GM18517 (cell line): Measurements from ENCODE around the gene TMEM212.
A peak's percentile ranks its signal among the peaks of the same experiment; 100 is the strongest.
"Not testable (repeated sequence)": the region's sequence is repeated elsewhere in the genome, so short reads cannot be mapped to it uniquely, and the experiment has no call there.

Experiments used
- ATAC-seq: cut with Tn5 transposase; IDR thresholded peaks from one replicate; pipeline ENCODE4 v1.9.1; 2021; ENCODE audit warnings: mild to moderate bottlenecking, moderate library complexity; ENCODE audit not compliant: unreplicated experiment

Gene TMEM212

DNA sequence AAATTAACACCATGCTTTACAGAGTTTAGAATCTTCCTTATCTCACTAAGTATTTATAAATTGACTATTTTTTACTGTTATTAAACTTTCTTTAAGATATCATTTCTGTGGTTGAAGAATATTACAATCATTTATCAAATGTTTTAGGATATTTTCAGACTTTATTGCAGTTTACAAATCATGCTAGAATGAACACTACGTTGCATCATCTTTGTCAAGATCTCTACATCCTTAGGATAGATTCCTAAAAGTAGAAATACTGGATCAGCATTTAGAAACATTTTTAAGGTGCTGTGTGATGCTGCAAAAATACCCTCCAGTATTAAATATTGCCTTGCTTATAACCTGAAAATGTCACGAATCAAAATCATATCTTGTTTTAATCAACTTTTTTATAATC is 30.3 kb upstream of the TMEM212 start:
- no peak for ATAC-seq

DNA sequence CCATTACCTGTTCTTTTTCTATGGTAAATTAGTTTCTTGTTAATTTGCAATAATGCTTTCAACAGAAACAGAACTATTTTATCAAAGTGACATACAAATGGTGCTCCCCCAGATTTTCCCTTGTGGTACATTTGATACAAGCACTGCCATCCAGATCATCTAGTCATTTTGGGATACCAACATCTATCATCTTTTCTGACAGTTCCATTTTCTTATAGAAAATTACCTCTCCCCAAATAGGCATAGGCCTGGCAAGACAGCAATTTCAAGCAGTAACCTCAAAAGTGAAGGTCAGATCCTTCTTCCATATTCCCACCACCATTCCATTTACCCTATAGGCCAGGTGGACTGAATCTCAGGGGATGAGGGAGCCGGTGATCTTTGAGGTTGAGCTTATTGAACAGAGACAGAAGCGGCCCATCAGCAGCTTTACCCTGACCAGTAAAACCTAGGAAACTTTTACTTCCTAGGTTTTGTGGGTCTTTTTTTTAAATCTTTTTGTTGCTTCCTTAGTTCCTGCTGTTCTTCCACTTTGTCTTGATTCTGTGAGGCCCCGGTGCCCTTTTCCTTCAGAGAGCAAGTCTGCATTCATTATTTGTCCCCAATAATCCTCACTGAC is 29.8 kb upstream of the TMEM212 start:
- ATAC-seq, result no peak

DNA sequence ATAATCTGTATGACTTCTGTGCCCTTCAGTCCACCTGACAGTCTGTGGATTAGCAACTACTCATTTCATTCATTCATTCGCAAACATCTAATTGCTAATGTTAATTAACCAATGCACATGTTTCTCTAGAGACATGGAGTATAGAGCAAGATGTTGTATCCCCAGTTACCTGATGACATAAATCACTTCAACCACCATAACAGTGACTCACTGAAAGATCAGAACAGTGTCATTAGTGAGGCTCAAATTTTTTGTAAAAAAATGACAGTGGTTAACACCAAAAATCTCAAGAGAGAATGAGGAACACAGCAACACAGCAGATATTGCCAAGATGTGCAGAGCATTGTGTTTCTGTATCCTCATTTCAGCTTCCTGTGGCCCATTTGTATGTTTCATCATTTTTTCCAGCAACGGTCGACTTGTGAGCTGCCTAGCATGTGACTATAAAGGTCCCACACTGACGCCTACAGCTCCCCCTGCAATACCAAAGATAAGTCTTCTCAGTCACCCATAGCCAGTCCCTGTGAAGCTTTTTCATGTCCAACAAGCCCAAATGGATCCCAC is 29.2 kb upstream of the TMEM212 start:
- peak; percentile 48 for ATAC-seq

DNA sequence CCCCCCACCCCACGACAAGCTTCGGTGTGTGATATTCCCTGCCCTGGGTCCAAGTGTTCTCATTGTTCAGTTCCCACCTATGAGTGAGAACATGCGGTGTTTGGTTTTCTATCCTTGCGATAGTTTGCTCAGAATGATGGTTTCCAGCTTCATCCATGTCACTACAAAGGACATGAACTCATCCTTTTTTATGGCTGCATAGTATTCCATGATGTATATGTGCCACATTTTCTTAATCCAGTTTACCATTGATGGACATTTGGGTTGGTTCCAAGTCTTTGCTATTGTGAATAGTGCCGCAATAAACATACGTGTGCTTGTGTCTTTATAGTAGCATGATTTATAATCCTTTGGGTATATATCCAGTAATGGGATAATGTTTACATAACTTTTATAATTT is 28.5 kb upstream of the TMEM212 start:
- ATAC-seq, result not testable (repeated sequence)

DNA sequence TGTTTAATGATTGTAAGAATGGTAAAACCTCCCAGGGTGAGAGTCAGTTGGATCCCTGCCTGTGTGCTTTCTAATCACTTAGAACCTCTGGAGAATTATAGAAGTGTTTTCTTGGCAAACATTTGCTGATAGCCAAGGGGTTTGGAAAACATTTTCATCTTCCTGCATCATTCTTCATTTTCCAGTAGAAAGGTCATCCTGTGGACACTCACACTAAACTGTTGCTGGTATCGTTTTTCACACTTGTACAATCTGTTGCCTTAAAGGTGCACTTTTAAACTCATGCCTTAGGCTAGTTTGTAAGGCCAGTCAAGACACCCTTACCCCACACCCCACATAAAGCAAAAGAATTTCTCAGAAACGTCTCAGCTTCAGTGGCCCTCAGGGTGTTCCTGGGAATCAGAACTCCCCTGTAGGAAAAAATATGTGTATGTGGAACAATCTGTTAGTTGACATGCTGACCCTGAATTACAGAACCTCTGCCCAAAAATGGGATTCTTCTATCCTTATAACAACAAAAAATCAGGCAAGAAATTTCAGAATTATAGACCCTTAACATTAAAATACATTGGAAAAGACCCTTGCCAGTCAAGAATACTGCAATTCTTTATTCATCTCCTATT is 27.1 kb upstream of the TMEM212 start:
- no peak for ATAC-seq

DNA sequence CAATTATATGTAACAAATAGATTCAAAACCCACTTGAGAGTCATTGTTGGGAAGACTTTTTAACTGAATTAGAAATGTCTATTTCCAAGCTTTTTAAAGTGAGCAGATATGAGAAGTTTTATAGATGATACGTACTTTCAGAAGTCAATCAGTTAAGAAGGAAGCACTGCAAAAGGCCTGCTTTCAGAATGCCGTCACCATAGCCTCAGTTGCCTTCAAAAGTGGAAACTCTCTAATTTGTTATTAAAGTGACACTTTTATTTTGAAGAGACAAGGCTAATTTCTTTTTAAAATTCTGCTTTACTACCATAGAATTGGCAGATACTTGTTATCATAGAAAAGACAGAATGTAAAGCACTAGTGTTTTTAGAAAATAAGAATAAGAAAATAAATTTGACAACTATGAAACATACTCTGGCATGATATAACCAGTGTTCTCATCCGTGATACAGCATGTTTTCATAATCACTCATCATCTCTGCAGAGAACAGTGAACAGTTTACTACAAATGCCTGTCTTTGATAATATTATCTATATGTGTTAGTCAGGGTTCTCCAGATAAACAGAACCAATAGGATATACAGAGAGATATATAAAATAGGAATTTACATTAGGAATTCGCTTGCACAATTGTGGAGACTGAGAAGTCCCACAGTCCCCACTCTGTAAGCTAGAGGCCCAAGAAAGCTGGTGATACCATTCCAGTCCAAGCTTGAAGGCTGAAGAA is 25.9 kb upstream of the TMEM212 start:
- ATAC-seq, result no peak

DNA sequence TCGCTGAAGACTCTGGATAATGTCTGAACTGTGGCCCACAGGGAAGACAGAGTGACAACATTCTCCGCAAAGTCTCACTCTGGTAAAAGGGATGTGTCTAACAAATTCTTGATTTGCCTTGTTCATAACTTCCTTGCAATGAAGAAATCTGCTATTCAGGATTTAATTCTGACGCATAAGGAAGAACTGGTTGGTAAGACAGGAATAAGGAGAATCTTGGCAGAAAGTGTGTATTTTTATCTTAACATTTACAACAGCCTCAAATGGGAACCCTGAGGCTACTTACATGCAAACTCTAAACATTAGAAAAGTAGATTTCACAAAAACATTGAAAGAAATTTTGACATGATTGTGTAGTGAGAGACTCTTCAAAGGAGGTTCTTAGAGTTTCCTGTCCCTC is 22.1 kb upstream of the TMEM212 start:
- ATAC-seq, result no peak

DNA sequence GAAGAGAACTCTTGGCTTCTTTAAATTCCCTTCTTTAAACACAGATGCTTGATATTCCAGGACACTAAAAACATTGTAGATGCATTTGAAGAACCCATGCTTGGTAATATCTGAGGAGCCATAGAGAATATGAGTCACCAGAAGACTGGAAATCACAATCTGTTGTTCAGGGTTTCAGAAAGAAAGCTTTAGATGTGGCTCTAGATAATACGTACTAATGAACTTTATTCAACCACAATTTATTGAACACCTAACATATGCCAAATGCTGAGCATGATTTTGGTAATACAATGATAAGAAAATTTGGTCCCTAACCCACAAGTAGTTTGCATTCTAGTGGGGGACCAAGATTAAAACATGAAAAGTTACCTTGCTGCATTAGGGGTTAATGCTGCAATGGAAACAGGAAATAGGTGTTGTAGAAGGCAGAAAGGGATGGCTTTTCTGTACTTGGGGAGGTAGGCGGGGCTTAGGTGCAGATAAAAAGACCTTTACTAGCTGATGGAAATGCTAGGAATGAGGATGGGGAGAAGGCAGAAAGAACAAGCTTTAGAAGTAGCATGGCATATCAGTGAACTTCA is 21.3 kb upstream of the TMEM212 start:
- no peak for ATAC-seq

DNA sequence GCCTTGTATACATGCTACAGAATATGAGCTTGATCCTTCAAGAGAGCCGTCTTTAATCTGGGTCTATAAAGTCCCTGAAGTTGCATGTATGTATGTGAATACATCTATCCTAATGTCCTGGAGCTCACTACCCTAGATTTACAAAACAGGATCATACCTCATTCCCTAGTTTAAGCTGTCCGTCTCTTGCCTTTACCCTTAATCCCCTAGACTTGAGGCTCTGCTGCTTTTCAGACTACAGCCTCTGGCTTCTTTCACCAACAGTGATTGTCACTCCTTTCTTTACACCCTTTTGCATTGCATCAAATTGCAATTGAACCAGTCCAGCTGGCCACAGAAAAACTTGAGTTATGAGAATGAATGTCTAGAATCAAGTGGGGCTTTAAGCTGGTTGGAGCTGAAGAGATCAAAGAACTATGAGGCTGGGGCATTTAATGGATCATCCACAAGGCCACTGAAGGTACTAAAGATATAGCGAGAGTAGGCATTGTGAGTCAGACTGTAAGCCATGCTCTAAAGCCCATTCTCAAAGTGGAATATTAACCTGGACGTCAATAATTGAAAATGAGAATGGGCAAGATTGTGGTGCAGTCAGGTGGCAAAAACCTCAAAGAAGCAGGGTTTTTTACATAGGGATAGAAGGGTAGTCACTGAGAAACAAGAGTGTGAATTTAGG is 20.6 kb upstream of the TMEM212 start:
- peak; percentile 64 for ATAC-seq

DNA sequence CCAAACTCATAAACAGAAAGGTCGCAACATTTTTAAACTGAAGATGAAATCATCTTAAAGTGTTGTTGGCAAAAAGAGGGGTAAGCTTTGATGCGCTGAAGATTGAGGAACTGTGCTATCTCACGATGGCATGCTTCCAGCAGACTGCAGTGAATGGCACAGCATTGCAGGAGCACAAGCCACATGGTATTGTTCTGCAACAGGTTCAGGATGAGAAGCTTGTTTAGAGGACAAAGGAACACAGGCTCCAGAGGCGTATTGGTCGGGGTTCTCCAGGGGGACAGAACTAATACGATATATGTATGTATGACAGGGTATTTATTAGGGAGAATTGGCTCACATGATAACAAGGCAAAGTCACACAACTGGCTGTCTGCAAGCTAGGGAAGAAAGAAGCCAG is 19.0 kb upstream of the TMEM212 start:
- ATAC-seq, result no peak

DNA sequence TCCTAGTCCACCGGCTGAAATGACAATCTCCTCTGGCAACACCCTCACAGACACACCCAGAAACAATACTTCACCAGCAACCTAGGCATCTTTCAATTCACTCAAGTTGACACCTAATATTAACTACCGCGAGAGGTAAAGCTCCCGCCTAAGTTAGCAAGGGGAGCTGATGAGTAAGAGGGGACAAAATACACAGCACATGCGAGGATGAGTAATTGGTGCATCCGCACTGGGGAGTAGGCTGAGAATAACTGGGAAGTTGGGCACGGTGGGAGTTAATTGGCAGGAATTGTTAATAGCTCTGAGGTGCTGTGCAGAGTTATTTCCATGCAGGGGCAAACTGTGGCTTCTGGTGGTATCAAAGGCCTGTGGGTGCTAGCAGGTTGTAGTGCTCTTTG is 18.3 kb upstream of the TMEM212 start:
- ATAC-seq, result no peak

DNA sequence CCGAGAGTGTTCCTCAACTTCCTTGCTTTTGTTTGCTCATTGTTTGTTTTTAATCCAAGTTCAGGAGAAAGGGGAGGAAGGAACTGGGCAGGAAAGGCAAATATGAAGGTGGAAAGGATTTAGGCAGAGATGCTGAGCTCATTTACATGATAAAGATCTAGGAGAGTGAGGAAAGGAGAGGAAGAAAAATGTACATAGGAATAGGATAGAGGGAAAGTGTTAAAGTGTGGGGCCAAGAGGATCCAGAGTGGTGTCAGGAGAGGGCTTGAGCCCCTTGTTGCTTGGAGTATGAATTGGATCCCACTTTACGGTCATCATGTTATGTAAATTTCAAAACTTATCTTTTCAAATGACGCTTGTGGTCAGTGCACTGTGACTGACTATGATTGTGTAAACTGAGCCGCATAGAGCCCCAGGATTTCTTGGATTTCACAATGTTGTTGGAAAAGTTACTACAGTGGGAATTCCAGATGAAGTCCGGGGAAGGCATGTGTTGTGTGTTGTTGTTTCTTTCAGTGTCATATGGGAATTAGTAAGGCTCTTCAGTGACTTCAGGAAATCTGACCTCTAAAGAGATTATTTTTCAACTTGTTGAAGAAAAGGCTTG is 17.8 kb upstream of the TMEM212 start:
- no peak for ATAC-seq

DNA sequence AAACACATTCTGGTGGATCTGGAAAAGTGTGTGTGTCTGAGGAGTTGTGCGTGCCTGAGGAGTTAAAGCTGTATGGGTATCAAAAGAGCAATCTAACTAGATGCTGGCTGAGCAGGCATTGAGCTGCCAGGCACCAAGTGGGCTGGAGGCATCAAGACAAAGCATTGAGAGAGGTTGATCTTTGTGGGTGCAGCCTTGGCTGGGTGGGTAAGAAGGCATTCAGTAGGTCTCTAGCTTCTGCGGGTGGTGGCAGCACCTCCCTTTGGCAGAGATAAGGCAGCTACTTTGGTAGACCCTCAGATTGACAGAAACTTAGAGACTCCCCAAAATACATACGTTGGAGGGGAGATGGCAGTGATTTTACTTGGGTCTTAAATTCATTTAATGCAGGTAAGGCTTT is 15.8 kb upstream of the TMEM212 start:
- no peak for ATAC-seq

DNA sequence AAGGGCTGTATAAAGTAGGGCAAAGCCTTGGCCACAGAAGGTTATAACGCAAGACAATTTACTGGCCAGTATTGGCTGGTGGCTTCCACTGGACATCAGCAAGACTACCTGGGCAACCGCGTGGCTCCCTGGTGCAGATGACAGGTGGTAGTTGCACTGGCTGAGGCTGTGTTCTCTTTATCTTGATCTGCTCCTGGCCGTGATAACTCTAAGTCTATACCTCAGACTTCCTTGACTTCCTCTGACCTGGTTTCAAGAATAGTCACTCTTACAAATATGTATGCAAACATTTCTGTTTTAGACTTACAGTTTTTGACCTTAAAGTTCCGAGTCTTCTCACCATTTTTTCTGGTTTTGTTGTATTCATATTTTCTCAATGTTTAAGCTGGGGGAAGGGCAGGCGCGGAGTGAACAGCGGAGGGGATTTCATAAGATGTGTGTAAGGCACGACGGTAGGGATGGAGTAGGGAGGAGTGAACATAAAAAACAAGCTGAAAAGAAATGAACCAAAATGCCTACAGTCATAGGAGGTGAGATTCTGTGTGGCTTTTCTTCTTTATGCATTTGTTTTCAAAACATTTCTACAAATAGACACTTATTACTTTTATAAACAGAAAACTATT is 15.2 kb upstream of the TMEM212 start:
- no peak for ATAC-seq

DNA sequence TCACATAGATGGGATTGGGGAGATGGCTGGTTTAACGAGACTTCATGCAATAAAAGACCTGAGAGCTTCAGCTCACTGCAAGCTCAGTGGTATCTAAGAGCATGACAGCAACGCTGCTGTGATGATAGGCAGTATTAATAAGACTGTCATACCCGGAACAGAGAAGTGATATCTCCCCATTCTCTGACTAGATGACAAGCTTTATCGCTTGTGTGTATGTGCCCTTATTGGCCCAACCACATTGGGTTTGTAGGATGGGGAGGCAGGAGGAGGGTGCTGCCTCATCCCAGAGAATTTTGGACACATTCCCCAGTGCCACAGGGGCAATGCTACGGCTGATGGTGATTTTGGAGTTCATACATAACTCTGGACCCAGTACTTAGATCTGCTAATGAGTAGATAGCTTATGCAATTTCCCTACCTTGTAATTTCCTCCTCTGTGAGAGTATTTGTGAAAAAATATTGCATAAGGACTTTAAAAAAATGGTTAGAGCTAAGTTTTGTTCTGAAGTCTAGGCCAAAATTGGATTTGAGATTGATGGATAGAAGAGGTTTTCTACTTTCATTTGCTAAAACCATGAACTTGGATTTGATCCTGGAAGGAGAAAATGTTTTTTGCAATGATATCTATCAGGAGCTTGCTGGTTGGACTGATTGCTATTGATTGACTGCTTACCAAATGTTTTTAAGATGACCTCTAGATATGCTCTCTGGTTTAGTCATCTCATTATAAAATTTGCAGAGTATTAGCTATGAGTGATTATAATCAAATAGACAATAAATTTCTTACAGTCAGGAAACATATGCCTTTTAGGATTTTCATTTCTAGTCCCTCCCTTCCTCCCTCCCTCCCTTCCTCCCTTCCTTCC is 14.0 kb upstream of the TMEM212 start:
- ATAC-seq, result no peak

DNA sequence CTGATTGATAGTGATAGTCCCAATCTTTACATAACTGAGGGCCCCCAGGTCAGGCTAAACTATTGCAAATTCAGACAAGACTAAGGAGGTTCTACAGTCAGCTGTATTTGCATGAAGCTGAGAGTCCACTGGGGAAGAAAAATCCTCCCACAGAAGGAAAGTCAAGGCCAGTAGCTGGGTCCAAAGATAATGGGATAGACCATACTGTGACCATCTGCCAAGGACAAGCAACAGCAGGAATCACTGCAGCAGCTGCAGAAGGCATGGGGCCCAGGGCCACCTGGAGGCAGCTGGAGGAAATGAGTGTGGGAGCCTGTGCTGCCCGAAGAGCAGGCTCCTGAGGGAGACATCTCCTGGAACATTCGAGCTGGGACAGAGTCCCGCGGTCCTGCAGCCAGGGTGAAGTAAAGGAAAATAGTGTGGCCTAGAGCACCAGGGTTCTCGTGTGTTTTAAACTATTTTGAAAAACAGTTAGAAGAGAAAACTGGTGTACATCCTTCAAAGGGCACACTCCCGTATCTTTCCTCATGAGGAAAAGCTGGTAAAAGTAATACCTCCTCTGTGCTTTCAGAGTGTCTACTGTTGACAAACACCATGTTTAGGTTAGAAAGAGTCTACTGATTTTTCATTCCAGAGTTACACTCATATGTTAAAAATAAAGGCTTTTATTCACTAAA is 13.2 kb upstream of the TMEM212 start:
- peak; percentile 60 for ATAC-seq

DNA sequence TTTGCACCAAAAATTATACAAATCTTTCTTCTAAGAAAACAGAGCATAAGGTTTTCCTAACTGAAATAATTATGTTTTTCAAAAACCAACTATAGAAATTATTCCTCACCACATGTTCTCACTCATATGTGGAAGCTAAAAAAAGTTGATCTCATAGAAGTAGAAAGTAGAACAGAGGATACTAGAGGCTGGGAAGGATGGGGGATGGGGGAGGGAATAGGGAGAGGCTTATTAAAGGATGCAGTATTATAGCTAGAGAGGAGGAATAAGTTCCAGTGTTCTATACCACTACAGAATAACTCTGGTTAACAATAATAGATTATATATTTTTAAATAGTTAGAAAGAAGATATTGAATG is 12.7 kb upstream of the TMEM212 start:
- ATAC-seq, result no peak

DNA sequence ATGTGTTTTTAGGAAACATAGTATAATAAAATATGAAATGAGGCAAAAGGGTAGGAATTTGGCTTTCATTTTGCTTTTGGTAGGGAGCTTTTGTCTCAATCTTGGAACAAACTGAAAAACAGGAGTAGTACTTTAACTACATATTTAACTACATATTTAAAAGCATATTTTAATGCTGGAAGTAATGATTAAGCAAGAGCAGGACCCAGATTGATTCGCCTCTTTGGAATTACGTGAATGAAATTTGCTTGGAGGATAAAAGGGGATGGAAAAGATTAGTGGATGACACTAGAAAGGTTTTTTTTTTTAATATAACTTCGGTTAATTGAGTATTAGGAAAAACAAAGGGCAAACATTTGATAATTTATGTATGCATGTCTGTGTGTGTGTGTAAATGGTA is 11.2 kb upstream of the TMEM212 start:
- no peak for ATAC-seq

DNA sequence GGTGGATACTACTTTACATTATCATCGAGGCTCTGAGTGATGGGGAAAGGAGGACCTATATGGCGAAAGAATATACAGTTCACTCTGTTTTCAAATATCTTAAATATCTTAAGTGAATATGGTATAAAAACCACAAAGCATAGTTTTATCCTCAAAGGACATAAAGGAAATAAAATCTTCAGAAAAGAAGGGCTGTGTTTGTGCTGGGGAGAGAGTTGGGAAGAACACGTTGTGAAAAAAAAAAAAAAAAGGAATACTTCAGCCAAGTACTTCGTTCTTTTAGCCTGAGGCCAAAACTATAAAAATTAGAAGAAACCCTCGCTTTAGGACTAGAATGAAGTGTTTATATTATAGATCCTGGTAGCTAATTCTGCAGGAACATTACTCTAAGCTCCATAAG is 10.2 kb upstream of the TMEM212 start:
- ATAC-seq, result no peak
